ENCODE measurements around the gene PCCA.

DNA sequence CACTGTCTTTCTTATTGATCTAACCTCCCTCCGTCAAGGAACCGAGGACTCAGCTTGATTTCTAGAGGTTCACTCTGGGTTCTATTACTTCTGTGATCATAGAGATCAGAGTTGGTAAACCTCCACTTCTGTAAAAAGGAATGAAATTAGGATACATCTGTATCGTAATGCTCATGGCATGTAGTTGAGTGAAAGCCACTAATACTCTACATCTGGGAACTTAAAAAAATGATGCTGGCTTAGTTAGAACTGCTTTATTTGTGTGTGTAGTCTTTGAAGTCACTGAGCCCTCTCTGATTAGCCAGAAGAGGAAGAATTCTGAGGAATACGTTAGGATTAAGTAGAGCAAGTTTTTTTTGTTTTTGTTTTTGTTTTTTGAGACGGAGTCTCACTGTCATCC, 358.9 kb downstream of the PCCA start:
- TF ChIP-seq GATA3 (IDR thresholded peaks at IDR 0.05; ENCODE audit: low read depth, low read length) (no peak), GATA2 (IDR thresholded peaks at IDR 0.05; ENCODE audit: low read depth, low read length) (no peak)

Data from SH-SY5Y (cell line).